GM18505 (cell line): ENCODE data around the gene MAGEA12.
"Not testable (repeated sequence)": the region's sequence is repeated elsewhere in the genome, so short reads cannot be mapped to it uniquely, and the experiment has no call there.

Experiments used
- ATAC-seq: cut with Tn5 transposase; IDR thresholded peaks from one replicate; pipeline ENCODE4 v1.9.1; 2021; ENCODE audit not compliant: unreplicated experiment
- POLR2A ChIP-seq: IDR thresholded peaks from 4 replicates; pipeline ENCODE4 v1.6.1; 2011; ENCODE audit warnings: borderline replicate concordance; ENCODE audit not compliant: insufficient read depth, insufficient read length; ENCODE audit errors: extremely low read depth

Gene MAGEA12

DNA sequence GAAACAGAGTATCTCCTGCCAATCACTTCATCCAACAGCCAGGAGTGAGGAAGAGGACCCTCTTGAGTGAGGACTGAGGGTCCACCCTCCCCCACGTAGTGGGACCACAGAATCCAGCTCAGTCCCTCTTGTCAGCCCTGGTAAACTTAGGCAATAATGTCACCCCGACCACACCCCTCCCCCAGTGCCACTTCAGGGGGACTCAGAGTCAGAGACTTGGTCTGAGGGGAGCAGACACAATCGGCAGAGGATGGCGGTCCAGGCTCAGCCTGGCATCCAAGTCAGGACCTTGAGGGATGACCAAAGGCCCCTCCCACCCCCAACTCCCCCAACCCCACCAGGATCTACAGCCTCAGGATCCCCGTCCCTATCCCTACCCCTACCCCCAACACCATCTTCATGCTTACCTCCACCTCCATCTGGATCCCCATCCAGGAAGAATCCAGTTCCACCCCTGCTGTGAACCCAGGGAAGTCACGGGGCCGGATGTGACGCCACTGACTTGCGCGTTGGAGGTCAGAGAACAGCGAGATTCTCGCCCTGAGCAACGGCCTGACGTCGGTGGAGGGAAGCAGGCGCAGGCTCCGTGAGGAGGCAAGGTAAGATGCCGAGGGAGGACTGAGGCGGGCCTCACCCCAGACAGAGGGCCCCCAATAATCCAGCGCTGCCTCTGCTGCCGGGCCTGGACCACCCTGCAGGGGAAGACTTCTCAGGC lies at the start of gene MAGEA12, which contains the start of gene CSAG1:
MAGEA12 (plus strand) TSS at position 497 of the 715 bp plus-strand sequence. CDS start 2,405 bp downstream, outside the sequence.
CSAG1 (minus strand) TSS at position 461 of the 715 bp plus-strand sequence. CDS start 1,261 bp downstream, outside the sequence.
- ATAC-seq, result no peak
- no peak for TF ChIP-seq POLR2A

DNA sequence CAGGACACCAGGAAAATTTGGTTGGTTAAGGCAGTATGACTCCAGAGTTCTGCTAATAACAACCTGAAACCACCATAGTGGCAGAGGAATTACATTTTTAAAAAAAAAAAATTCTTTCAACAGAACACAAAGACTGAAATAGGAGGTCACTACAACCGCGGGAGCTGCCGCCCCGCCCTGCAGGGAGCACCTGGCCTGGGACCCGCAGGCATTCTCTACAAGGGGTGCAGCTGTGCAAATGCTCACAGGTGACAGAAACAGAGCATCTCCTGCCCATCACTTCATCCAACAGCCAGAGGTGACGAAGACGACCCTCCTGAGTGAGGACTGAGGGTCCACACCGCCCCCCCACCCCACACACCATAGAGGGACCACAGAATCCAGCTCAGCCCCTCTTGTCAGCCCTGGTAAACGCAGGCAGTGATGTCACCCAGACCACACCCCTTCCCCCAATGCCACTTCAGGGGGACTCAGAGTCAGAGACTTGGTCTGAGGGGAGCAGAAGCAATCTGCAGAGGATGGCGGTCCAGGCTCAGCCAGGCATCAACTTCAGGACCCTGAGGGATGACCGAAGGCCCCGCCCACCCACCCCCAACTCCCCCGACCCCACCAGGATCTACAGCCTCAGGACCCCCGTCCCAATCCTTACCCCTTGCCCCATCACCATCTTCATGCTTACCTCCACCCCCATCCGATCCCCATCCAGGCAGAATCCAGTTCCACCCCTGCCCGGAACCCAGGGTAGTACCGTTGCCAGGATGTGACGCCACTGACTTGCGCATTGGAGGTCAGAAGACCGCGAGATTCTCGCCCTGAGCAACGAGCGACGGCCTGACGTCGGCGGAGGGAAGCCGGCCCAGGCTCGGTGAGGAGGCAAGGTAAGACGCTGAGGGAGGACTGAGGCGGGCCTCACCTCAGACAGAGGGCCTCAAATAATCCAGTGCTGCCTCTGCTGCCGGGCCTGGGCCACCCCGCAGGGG lies 35.3 kb upstream of the MAGEA12 start, which contains the start of gene MAGEA3:
MAGEA3 (plus strand) TSS at position 843 of the 980 bp plus-strand sequence. CDS start 2,039 bp downstream, outside the sequence.
- not testable (repeated sequence) for ATAC-seq

GRCh38 chrX:152700390-152700789 lies 33.2 kb upstream of the MAGEA12 start:
- ATAC-seq, result not testable (repeated sequence)

- not testable (repeated sequence) for ATAC-seq
Observed at GRCh38 chrX:152706500-152706899, 27.1 kb upstream of the MAGEA12 start.

DNA sequence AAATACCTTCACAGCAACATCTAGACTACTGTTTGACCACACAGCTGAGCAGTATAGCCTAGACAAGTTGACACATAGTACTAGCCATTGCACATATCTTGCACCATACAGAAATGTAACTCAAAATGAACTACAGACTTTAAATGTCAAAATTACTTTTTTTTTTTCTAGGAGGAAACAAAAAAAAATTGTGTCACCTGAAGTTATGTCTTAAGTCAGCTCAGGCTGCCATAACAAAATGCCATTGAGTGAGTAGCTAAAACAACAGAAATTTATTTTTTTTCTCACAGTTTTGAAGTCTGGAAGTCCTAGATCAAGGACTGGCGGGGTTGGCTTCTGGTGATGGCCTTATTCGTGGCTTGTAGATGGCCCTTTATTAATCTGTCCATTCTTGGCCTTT lies 24.4 kb upstream of the MAGEA12 start, which contains the start of gene CSAG2:
CSAG2 (minus strand) TSS at position 101 of the 400 bp plus-strand sequence. CDS start 161 bp downstream, outside the sequence.
- ATAC-seq, result not testable (repeated sequence)

DNA sequence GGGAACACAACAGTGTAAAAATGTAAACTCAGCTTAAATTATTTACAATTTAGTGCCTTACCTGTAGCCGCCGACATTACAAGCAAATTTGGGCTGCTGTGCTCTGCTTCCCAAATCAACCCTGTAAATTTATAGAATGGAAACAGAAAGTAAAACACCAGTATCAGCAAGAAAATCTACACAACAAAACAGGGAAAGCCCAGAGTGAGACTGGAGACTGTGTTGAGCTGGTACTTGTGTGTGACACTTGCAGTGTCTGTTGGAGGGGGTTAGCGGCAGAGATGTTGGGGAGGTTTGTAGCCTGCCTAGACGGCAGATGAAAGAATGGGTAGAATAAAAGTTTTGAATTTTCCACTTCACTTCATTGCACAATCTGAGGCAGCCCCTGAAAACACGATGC lies 20.4 kb upstream of the MAGEA12 start:
- not testable (repeated sequence) for ATAC-seq

- not testable (repeated sequence) for ATAC-seq
Observed at GRCh38 chrX:152713815-152714787, 19.5 kb upstream of the MAGEA12 start, which contains the start of gene MAGEA2B. MAGEA2B (plus strand) TSS chrX:152714628; CDS start chrX:152717107, 2,479 bp downstream.

DNA sequence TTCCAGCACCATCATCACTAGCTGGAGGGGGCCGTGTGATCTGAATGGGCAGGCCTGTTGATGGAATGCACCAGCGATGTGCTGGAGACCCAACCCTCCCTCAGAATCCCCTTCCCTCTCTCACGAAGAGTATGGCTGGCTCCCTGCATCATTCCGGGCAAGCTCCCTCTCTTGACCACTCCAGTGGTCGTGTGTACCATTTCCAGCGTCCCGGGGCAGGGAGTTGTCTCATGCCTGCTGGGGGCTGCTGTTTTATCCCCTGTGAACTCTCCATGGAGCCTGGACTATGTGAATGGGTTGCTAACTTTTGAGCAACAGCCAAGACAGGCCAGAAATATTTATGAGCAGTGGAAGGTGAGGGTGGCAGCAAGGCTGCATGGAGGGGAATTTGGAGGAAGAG lies 8.1 kb upstream of the MAGEA12 start:
- ATAC-seq, result no peak
- TF ChIP-seq POLR2A, result no peak

DNA sequence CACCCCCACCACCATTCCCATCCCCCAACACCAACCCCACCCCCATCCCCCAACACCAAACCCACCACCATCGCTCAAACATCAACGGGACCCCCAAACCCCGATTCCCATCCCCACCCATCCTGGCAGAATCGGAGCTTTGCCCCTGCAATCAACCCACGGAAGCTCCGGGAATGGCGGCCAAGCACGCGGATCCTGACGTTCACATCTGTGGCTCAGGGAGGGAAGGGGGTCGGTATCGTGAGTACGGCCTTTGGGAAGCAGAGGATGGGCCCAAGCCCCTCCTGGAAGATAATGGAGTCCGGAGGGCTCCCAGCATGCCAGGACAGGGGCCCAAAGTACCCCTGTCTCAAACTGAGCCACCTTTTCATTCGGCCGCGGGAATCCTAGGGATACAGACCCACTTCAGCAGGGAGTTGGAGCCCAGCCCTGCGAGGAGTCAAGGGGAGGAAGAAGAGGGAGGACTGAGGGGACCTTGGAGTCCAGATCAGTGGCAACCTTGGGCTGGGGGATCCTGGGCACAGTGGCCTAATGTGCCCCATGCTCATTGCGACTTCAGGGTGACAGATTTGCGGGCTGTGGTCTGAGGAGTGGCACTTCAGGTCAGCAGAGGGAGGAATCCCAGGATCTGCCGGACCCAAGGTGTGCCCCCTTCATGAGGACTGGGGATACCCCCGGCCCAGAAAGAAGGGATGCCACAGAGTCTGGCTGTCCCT lies 744 bp downstream of the MAGEA12 start:
- not testable (repeated sequence) for ATAC-seq

DNA sequence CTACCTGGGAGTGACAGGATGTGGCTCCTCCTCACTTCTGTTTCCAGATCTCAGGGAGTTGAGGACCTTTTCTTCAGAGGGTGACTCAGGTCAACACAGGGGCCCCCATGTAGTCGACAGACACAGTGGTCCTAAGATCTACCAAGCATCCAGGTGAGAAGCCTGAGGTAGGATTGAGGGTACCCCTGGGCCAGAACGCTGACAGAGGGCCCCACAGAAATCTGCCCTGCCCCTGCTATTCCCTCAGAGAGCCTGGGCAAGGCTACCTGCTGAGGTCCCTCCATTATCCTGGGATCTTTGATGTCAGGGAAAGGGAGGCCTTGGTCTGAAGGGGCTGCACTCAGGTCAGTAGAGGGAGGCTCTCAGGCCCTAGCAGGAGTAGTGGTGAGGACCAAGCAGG lies 1.5 kb downstream of the MAGEA12 start:
- no peak for TF ChIP-seq POLR2A
- ATAC-seq, result no peak

DNA sequence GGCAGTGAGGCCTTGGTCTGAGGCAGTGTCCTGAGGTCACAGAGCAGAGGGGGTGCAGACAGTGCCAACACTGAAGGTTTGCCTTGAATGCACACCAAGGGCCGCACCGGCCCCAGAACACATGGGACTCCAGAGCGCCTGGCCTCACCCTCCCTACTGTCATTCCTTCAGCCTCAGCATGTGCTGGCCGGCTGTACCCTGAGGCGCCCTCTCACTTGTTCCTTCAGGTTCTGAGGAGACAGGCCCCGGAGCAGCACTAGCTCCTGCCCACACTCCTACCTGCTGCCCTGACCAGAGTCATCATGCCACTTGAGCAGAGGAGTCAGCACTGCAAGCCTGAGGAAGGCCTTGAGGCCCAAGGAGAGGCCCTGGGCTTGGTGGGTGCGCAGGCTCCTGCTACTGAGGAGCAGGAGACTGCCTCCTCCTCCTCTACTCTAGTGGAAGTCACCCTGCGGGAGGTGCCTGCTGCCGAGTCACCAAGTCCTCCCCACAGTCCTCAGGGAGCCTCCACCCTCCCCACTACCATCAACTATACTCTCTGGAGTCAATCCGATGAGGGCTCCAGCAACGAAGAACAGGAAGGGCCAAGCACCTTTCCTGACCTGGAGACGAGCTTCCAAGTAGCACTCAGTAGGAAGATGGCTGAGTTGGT lies 2.4 kb downstream of the MAGEA12 start:
- TF ChIP-seq POLR2A, result no peak
- no peak for ATAC-seq

- not testable (repeated sequence) for ATAC-seq
Observed at GRCh38 chrX:152736528-152736927, 3.0 kb downstream of the MAGEA12 start.
